Vagina (tissue), 2 donors: ENCODE results near the gene TPPP3. TPM values are rescaled to one million over a fixed set of nuclear protein-coding genes. Genes with fewer than 3 reads are reported as not detected.
"Not testable (repeated sequence)": the region's sequence is repeated elsewhere in the genome, so short reads cannot be mapped to it uniquely, and the experiment has no call there.

Experiments used
- DNase-seq, 2 donors: peaks; one replicate each; pipeline ENCODE4 v3.0.0-alpha.2; 2017; ENCODE audit errors: extremely low spot score in 2 of 2
- H3K27ac ChIP-seq: fragments of 200-600 bp; sonication (generic); one replicate; pipeline ENCODE4 v1.5.1; 2019
- H3K27me3 ChIP-seq: fragments of 200-600 bp; sonication (generic); one replicate; pipeline ENCODE4 v1.5.1; 2019
- H3K36me3 ChIP-seq, 2 donors: fragments of 200-600 bp; sonication (generic); one replicate each; pipeline ENCODE4 v1.5.1; 2017 to 2019
- H3K4me1 ChIP-seq: fragments of 200-600 bp; sonication (generic); one replicate; pipeline ENCODE4 v1.5.1; 2019
- H3K4me3 ChIP-seq, 2 donors: fragments of 200-600 bp; sonication (generic); 1 replicate in 1 of 2; 2 replicates in 1 of 2; pipeline ENCODE4 v1.5.1; 2016 to 2019
- H3K9me3 ChIP-seq: fragments of 200-600 bp; sonication (generic); one replicate; pipeline ENCODE4 v1.5.1; 2019
- POLR2A ChIP-seq, 2 donors: fragments of 450-650 bp; IDR thresholded peaks; one replicate each; pipeline ENCODE4 v1.6.1; 2017; ENCODE audit warnings: antibody characterized with exemption in 2 of 2, mild to moderate bottlenecking in 2 of 2, moderate library complexity in 2 of 2
- POLR2AphosphoS5 ChIP-seq, 2 donors: sonication (generic); formaldehyde crosslinking; IDR thresholded peaks; one replicate each; pipeline ENCODE4 v1.9.0; 2017; ENCODE audit warnings: antibody characterized with exemption in 2 of 2, mild to moderate bottlenecking in 2 of 2, low read depth in 1 of 2; ENCODE audit not compliant: insufficient read depth in 1 of 2
- intact Hi-C: fragments of 100-400 bp; cut with DNase I; formaldehyde crosslinking; loops from one replicate; pipeline ENCODE4 v1.15.1; 2023
- total RNA-seq: library from RNA; depleted of rRNA; stranded (reverse); fragments of >200 nt; gene quantifications from one replicate; pipeline ENCODE4 v1.2.3, GENCODE V29; 2016
- TF ChIP-seq, protein P1 (sequence below), 3 experiments: fragments of 450-650 bp in 2 of 3; fragments of 200-600 bp in 1 of 3; sonication (generic) in 1 of 3; IDR thresholded peaks; one replicate each; pipeline ENCODE4 v1.5.1; 2017 to 2019; ENCODE audit warnings: antibody characterized with exemption in 3 of 3, mild to moderate bottlenecking in 2 of 3, moderate library complexity in 2 of 3

TPPP3 gene
- total RNA-seq, 1 donor from 2014 or later, result 28.2 TPM

DNA sequence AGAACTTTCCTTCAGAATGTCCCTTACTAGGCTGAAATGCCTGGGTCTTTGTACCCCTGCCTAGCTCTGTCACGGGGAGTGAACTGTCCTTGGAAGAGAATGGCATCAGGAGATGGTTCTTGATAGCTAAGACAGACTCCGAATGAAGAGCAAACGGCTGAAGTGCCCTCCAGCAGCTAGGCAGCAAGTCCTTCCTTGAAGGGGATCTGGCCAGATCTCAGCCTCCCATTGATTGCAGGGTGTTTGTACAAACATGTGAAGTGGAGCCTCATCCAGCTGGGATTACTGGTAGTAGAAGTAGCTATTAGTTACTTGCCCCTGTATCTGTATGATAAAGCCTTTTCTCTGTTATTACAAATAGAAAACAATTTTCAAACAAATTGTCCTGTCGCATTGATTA lies 35.7 kb downstream of the TPPP3 start:
- TF ChIP-seq, protein P1, sequence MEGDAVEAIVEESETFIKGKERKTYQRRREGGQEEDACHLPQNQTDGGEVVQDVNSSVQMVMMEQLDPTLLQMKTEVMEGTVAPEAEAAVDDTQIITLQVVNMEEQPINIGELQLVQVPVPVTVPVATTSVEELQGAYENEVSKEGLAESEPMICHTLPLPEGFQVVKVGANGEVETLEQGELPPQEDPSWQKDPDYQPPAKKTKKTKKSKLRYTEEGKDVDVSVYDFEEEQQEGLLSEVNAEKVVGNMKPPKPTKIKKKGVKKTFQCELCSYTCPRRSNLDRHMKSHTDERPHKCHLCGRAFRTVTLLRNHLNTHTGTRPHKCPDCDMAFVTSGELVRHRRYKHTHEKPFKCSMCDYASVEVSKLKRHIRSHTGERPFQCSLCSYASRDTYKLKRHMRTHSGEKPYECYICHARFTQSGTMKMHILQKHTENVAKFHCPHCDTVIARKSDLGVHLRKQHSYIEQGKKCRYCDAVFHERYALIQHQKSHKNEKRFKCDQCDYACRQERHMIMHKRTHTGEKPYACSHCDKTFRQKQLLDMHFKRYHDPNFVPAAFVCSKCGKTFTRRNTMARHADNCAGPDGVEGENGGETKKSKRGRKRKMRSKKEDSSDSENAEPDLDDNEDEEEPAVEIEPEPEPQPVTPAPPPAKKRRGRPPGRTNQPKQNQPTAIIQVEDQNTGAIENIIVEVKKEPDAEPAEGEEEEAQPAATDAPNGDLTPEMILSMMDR (IDR thresholded peaks at IDR 0.05), result no peak
- TF ChIP-seq POLR2A (IDR thresholded peaks at IDR 0.05) (no peak), POLR2AphosphoS5 (IDR thresholded peaks at IDR 0.05; ENCODE audit: insufficient read depth in 1 of 2, low read depth in 1 of 2) (no peak)
- H3K4me3 ChIP-seq, result no peak overlapping the region
- DNase-seq, result no peak

DNA sequence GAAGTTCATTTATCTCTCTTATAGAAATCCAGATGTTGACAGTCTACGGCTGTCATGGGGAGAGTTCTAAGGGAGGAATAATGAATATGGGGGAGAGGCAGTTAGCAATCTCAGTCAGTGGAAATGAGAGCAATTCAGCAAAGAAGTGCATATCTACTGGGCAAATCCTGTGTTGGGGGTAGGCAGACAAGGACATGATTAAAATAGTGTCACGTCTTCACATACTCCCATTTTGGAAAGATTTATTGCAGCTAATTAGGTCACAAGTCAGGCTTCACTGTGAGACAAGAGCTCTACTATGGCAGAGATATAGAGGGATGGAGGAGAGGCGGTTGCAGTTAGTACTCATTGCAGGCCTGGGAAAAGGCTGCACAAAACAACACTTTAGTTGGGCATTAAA lies 36.9 kb downstream of the TPPP3 start:
- TF ChIP-seq POLR2A (IDR thresholded peaks at IDR 0.05) (no peak), POLR2AphosphoS5 (IDR thresholded peaks at IDR 0.05; ENCODE audit: insufficient read depth in 1 of 2, low read depth in 1 of 2) (no peak)
- TF ChIP-seq, protein P1 (IDR thresholded peaks at IDR 0.05), result no peak
- H3K9me3 ChIP-seq, result no peaks in the 10 kb centered on the region
- H3K4me3 ChIP-seq, result no peak overlapping the region
- no peak for DNase-seq
- no peaks in the 10 kb centered on the region for H3K36me3 ChIP-seq
- intact Hi-C loops, result no loop called here
- no peaks in the 10 kb centered on the region for H3K27me3 ChIP-seq
- no peak overlapping the region for H3K27ac ChIP-seq
- H3K4me1 ChIP-seq, result no peaks in the 10 kb centered on the region

More for the DNA sequence above, 35.7 kb downstream of the TPPP3 start:
- Histone ChIP-seq H3K9me3 (no peaks in the 10 kb centered on the region), H3K4me1 (no peaks in the 10 kb centered on the region), H3K27ac (no peak overlapping the region), H3K36me3 (no peaks in the 10 kb centered on the region), H3K27me3 (no peaks in the 10 kb centered on the region)
- intact Hi-C loops, result no loop called here

DNA sequence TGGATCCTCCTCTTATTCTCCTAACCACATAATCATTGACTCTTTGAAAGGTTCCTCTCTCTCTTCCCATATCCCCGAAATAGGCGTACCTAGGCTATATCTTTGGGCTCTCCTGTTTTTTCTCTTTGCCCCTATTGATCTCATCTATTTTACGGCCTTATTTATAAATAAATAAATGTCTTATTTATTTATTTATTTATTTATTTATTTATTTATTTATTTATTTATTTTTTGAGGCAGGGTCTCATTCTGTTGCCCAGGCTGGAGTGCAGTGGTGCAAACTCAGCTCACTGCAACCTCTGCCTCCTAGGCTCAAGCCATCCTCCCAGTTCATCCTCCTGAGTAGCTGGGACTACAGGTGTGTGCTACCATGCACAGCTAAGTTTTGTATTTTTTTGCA lies 40.8 kb downstream of the TPPP3 start:
- DNase-seq, intact Hi-C loops, H3K27ac ChIP-seq: not testable (repeated sequence)

DNA sequence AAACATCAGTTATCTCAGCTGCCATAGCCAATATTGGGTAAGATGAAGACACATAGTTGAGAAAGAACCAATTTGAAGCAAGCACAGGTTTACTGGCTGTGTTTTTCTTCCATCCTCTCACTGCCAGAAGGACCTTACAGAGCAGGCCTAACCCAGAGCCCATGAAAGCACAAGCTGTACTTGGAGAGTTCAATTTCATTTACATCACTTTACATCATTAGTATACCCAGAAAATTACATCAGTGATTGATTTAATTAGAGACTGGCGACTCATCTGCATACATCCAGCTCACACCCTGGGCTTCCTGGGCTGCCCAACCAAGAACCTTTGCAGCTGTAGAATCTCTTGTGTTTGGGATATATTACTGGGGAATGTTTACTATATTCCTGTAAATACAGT lies 43.0 kb downstream of the TPPP3 start:
- H3K4me1 ChIP-seq, result no peaks in the 10 kb centered on the region
- TF ChIP-seq POLR2AphosphoS5 (IDR thresholded peaks at IDR 0.05; ENCODE audit: insufficient read depth in 1 of 2, low read depth in 1 of 2) (no peak), POLR2A (IDR thresholded peaks at IDR 0.05) (no peak)
- TF ChIP-seq, protein P1 (IDR thresholded peaks at IDR 0.05), result no peak
- intact Hi-C loops, result no loop called here
- H3K27ac ChIP-seq, result no peak overlapping the region
- no peak overlapping the region for H3K4me3 ChIP-seq
- no peaks in the 10 kb centered on the region for H3K27me3 ChIP-seq
- no peaks in the 10 kb centered on the region for H3K9me3 ChIP-seq
- H3K36me3 ChIP-seq, result no peaks in the 10 kb centered on the region
- DNase-seq, result no peak

More for the DNA sequence above, 40.8 kb downstream of the TPPP3 start:
- not testable (repeated sequence) for H3K27me3 ChIP-seq, H3K4me1 ChIP-seq, H3K9me3 ChIP-seq, H3K4me3 ChIP-seq, H3K36me3 ChIP-seq

DNA sequence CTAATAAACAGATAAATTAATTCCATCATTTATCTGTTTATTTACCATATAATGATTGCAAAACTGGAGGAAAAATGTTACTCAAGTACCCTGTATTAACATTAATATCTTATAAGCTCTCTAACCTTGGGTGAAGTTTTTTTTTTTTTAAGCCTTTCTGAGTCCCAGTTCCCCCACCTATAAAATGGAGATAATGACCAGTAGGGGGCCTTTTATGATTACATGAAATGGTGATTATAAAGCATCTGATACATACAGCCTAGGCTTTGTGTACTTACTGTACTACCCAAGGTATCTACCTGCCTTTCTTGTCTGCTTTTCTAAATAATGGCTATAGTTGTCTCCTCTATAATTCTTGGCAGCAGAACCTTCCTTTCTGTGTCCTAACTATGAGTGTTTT lies 44.1 kb downstream of the TPPP3 start:
- no peaks in the 10 kb centered on the region for H3K27me3 ChIP-seq
- TF ChIP-seq, protein P1 (IDR thresholded peaks at IDR 0.05), result no peak
- TF ChIP-seq POLR2AphosphoS5 (IDR thresholded peaks at IDR 0.05; ENCODE audit: insufficient read depth in 1 of 2, low read depth in 1 of 2) (no peak), POLR2A (IDR thresholded peaks at IDR 0.05) (no peak)
- no peaks in the 10 kb centered on the region for H3K36me3 ChIP-seq
- no peaks in the 10 kb centered on the region for H3K9me3 ChIP-seq
- no peak for DNase-seq
- H3K4me1 ChIP-seq, result no peaks in the 10 kb centered on the region
- intact Hi-C loops, result no loop called here
- H3K27ac ChIP-seq, result no peak overlapping the region
- no peak overlapping the region for H3K4me3 ChIP-seq

DNA sequence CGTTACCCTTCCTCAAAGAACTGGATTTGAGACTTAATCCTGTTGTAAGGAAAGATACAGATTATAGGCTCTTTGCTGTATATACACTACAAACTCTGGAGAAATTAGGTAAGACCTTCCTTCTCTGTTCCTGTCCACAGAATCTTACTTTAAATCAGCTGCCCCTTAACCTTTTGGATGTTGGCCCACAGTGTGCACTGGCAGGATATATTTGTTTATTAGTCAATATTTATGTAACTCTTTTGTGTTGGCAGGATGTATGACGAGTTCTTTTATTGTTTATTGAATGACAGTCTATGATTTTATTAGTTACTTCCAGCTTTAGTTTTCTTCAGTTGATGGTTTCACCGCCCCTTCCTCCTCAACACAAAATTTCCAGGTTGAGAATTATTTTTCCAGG lies 47.0 kb downstream of the TPPP3 start:
- TF ChIP-seq, protein P1 (IDR thresholded peaks at IDR 0.05), result no peak
- TF ChIP-seq POLR2A (IDR thresholded peaks at IDR 0.05) (no peak), POLR2AphosphoS5 (IDR thresholded peaks at IDR 0.05; ENCODE audit: insufficient read depth in 1 of 2, low read depth in 1 of 2) (no peak)
- DNase-seq, result no peak
- H3K27ac ChIP-seq, result no peak overlapping the region
- no peaks in the 10 kb centered on the region for H3K36me3 ChIP-seq
- no peaks in the 10 kb centered on the region for H3K27me3 ChIP-seq
- H3K9me3 ChIP-seq, result no peaks in the 10 kb centered on the region
- H3K4me1 ChIP-seq, result no peaks in the 10 kb centered on the region
- H3K4me3 ChIP-seq, result no peak overlapping the region
- intact Hi-C loops, result no loop called here
